Head of caudate nucleus (tissue), 42 donors: ENCODE data around the gene SERPING1.

Experiments used
- DNase-seq, 42 donors: peaks; one replicate each; pipeline versions ENCODE4 v3.0.0 to v3.0.0-alpha.2; 2020 to 2021; ENCODE audit warnings: mixed read lengths in 7 of 42
- intact Hi-C: fragments of 100-400 bp; cut with DNase I; formaldehyde crosslinking; loops from one replicate; pipeline ENCODE4 v1.15.0; 2022

SERPING1 gene

DNA sequence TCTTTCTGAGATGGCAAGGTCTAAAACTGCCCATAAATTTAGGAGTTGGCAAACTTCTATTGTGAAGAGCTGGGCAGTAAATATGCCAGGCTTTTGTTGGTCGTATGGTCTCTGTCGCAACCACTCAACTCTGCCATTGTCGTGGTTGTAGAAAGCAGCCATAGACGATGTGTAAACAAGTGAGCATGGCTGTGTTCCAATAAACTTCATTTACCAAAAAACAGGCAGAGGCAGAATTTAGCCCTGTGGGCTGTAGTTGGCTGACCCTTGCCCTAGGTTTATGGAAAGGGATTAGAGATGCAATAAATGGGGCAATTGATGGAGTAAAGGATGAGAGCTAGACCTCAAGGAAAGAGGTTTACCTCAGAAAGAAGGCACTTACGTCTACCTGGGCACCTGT is 34.6 kb downstream of the SERPING1 start:
- DNase-seq, result no peak
- intact Hi-C loops, result no loop called here

DNA sequence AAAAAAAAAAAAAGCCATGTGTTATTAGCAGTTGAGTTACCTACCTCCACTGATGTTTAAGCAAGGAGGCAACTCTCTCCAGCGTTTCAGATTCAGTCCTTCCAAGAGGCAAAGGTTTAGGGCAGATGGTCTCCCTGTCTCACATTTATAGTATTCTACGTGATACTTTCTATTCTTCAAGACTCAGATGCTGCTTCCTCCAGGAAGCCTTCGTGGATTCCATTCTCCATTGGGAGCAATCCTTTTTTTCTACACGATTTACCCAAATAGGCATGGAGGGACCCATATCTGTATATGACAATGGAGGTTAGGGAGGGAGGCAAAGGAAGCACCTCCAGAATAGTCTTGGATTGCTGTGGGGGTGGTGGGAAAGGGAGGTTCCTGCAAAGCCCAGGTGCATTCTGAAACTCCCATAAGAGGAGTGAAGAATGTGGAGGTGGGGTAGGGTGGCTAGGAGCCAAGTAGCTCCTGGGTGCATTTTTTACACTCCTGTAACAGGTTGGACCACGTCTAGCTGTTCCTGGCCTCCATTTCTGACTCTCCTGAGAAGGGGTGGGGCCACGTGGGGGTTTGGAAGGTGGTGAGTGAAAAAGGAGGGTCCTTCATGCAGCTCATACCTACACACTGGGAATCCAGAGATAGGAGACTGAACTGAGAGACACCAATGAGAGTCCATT is 36.0 kb downstream of the SERPING1 start:
- intact Hi-C loops, result no loop called here

DNA sequence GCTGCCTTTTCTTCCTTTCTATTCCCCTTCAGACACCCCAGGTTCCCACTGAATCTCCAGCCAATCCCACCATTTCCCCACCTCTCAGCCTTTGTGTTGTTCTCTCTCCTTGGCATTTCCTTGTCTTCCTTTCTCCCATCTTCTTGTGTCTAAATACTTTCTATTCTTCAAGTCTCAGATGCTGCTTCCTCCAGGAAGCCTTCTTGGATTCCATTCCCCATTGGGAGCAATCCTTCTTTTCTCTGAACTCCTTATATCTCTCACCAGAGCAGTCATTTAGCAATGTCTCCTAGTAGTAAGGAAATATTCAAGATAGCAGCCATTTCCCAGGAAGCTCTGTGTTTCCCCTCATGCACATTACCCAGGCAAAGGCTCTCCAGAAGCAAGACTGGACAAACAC is 36.8 kb downstream of the SERPING1 start:
- intact Hi-C loops, result no loop called here

More for the DNA sequence above, 36.0 kb downstream of the SERPING1 start:
- DNase-seq, result no peak

DNA sequence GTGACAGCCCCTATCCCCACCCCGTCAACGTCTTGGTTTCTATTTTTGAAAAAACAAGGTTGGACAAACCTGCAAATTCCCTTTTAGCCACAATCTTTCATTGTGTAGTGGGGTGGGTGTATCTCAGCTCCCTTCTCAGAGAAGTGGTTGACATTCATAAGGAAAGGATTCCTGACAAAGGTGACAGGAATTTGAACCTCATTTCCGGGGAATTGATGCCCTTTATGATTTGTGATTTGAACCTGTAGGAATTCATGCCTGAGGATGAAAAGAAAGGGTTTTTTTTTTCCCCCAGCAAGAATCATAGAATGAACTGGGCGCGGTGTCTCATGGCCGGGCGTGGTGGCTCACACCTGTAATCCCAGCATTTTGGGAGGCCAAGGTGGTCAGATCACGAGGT is 37.8 kb downstream of the SERPING1 start:
- DNase-seq, result no peak
- intact Hi-C loops, result no loop called here

More for the DNA sequence above, 36.8 kb downstream of the SERPING1 start:
- no peak for DNase-seq

DNA sequence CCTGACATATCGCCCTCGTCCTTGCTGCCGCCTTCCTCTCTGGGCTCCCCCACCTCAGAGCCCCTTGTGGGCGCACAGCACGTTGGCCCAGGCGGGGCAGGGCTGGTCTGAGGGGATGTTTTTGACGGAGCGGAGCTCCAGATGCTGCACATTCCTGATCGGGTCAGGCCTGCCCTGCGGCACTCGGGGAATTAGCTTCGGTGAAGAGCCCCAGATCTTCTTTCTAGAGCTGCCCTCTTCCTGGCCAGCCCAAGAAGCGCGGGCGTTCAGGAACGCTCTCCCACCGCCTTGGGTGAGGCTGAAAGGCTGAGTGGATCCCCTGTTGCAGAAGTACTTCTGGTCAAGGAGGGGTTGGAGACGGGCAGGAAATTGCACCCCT is 40.1 kb downstream of the SERPING1 start:
- intact Hi-C loops, result no loop called here
- DNase-seq, result peak in 1 of 42 donors; percentile 29

DNA sequence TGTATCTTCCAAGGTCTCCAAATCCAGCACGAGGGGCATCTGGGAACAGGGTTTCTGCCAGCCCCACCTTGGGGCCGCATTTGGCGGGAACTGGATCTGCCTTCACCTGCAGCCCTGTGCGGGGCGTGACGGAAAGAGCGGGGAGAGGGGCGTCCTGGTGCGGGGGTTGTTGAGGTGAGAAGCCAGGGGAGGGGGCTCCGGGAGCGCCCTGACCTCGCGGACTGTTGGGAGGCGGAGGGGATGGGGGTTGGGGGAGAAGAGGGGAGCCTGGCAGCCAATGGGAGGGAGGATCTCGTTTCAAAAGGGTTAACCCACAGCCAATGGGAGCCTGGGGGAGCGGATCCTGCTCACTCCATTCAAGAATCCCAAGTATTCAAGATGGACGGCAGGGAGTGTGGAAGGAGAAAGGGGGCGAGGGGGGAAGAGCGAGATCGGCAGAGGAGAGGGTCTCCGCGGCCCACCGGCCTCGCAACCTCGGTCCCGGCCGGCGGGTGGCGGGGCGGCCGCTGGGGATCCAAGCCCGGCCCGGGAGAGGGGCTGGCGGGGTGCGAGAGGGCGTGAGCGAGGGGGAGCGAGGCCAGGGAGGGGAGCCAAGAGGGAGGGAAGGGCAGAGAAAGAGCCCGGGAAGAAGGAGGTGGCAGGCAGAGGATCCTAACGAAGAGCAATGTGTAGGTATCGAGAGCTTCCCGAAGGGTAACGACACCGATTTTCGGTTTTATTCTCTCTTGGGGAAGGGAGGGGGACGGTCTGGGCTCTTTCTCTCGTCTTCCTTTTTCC is 40.7 kb downstream of the SERPING1 start:
- peak; percentile 45 to 92 (median 77) for DNase-seq
- intact Hi-C loops, result no loop called here

DNA sequence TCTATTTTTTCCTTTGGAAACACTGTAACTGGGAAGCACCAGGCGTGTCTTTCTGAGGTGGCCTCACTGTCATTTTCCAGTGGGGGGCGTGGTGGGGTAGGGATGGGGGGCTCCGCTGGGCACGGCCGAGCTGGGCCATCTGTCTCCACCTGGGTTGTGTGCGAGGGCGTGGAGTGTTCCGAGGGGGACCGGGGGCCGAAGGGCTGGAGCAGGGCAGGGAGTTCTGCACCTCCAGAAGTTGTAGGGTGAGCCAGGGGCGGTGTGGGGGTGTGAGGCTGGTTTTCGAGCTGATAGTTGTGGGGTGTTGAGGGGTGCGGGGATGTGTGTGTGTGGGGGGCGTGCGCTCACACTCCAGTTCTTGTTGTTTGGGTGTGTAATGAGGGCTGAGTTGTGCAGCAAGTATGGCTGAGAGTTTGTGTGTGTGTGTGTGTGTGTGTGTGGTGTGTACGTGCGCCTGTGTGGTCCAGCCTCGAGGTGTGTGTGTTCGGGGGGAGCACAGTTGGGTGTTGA is 41.4 kb downstream of the SERPING1 start:
- intact Hi-C loops, result no loop called here
- peak in 2 of 42 donors; percentile 31 to 36 for DNase-seq

DNA sequence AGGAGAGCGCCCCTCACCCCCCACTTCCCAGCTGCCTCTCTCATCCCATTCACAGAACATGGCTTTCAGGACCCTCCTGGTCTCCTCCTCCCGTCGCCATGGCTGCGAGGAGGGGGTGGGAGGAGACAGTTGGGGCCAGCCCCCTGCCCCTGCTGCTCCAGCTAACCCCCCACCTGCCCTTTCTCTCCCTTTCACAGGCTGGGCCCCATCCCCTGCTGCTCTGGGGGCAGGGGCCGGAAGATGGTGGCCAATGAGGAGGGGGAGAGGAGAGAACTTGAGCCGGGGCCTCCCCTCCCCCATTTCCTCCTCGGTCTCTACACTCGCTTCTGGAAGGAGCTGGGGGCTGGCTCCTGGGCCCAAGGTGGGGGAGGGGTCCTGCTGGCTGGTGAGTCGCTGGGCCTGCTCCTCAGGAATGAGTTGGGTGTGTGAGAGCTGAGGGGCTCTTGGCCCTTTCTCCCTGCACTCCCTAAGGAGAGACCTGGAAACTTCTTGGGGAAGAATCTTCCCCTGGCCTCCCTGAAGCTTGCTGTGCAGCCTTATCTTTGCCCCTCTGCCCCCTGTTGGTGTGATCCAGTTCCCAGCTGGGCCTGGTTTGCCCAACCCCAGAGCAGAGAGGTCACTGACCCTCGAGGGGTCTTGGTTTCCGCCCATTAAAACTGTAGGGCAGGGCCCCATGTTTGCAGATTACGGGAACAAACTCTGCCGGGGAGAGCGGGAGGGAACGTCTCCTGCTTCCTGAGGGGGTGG is 42.0 kb downstream of the SERPING1 start:
- intact Hi-C loops, result loop anchor here (10.0 kb wide), 1 partner anchor 105 kb away; the partner anchor contains the start of genes SMTNL1 and TIMM10
- DNase-seq, result no peak

DNA sequence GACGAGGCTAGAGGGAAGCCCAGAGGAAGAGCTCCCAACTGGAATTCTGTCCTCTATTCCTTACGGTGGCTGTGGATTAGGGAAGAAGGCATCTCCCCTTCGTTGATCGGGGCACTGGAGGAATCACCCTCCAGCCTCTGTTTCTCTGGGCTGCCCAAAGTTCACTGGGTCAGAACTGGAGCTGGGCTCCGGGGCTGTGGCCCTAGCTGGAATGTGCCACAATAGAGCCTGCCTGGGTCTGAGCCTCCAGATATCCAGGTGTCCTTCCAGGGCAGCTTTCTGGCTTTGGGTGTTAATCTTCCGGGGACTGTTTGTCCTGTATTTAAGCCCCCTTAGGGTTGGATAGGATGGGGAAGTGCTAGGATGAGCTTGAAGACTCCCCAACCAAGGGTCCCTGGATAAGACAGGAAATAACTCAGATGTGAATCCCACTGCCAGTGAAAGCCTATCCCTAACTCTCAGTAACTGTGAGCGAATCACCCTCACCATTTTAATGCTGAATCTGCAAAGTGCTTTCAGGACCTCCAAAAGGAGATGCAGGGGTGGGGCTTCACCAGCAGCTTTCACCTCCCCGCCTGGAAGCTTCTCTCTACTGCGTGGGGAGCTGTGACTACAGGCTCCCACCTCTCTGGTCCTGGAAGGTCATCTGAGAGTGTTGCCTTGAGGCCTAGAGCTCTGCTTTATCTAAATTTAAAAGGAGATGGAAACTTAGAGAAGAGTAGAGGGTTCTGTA is 42.7 kb downstream of the SERPING1 start:
- intact Hi-C loops, result loop anchor here (10.0 kb wide), 1 partner anchor 105 kb away; the partner anchor contains the start of genes SMTNL1 and TIMM10
- no peak for DNase-seq

DNA sequence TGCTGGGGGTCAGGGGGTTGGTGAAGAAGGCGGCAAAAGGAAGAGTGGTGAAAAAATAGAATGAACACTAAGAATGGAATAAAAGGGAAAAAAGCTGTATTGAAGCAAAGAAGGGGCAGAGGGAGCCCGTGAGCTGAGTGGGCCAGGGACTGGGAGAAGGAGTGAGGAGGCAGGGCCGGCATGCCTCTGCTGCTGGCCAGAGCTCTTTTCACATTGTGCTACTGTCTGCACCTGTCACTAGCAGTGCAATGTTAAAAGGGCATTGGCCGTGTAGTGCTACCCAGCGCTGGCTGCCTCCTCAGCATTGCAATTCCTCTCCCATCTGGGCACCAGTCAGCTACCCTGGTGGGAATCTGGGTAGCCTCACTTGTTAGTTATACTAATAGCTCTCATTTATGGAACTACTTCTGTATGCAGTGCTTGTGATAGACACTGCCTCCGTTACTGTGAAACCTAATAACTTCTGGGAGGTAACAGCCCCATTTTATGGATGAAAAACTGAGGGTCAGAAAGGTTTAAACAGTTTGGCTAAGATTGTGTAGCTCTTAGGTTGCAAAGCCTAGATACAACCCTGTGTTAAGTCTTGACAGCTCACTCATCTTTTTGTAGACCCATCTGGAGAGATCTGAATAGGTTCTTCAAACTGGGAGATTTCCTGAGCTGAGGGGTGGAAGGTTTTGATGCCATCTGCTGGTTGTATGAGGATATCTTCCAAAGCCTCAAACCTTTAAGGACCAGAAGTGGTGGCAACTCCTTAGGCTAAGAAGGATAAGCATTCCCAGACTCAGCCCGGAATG is 43.7 kb downstream of the SERPING1 start:
- intact Hi-C loops, result loop anchor here (10.0 kb wide), 1 partner anchor 106 kb away; the partner anchor contains the start of genes SMTNL1 and TIMM10
- peak in 22 of 42 donors; percentile 33 to 72 (median 52) for DNase-seq

DNA sequence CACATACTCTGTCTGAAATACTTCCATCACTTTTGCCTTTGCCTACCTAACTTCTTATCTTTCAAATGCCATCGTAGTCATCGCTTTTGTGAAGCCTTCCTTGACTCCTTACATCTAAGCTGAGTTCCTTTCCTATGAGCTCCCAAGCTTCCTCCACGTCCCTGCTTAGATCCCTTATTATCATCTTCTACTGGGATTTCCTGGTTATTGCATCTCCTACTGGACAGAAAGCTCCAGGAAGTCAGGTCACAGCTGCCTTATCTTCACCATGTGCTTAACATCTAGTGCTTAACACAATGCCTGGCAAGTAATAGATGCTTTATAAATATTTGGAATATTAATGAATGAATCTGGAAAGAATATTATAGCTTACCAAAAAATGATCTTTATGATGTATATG is 46.3 kb downstream of the SERPING1 start:
- no peak for DNase-seq
- intact Hi-C loops, result loop anchor here (10.0 kb wide), 1 partner anchor 109 kb away; the partner anchor contains the start of genes SMTNL1 and TIMM10

DNA sequence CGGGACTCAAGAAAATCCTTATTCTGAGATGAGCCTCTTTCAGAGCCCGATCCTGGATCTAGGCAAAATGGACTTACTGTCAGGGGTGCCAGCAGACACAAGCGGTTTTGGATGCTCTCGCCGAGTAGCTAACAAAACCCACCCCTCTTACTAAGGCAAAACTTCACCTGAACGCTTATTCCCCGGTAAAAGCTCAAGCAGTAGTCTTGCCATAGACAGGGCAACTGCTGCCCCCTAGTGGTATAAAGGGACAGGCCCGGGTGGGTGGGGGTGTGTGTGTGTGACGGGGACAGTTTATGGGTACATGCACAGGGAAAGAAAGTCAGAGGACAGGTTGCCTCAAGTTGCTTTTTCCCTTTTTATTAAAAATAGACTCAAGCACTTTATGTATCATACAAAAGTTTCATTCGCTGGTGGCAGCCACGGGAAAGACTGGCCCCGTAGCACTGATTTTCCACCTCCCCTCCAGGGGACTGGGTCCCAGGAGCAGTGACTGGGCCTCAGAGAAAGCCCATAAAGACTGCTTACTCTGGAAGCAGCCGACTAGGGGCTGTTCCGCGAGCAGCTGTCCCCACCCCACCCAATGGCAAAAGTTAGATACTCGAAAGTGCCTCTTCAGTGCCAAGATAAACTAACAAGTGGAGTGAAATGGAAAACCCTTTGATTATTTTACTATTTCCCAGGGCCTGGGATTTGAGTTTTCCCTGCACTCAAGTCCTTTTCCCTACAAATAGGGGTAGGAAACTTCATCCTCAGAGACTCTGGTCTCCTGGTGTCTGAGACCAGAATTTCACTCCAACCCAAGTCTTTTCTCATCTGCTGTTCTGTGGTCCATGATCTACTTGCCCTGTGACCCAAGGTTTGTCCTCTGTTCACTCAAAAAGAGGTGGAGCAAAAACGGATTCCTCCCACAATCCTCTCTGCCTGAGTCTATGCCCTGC is 47.5 kb downstream of the SERPING1 start:
- intact Hi-C loops, result loop anchor here (5.0 to 10.0 kb wide), 3 partner anchors 78 to 308 kb away; partner anchors contain the start of genes P2RX3, SMTNL1, SSRP1 and TIMM10
- DNase-seq, result peak; percentile 73 to 95 (median 87)

DNA sequence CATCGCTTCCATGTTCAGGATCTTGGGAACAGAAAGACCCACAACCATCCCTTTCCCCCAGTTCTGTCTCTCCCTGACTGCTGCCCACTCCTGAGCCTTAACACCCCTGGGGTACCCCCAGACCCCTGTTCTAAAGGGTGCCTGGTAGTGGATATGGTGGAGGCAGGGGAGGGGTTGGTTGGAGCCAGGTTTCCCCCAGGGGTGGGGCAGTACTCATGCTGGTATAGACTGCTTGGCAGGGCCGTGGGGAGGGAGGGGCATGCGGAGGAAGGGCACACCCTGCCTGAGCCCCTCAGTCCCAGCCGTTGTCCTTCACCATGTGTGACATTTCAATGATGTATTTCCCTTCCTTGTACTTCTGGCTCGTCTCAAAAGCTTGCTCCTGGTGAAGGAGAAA is 48.2 kb downstream of the SERPING1 start:
- intact Hi-C loops, result loop anchor here (5.0 to 10.0 kb wide), 3 partner anchors 78 to 308 kb away; partner anchors contain the start of genes P2RX3, SMTNL1, SSRP1 and TIMM10
- no peak for DNase-seq

DNA sequence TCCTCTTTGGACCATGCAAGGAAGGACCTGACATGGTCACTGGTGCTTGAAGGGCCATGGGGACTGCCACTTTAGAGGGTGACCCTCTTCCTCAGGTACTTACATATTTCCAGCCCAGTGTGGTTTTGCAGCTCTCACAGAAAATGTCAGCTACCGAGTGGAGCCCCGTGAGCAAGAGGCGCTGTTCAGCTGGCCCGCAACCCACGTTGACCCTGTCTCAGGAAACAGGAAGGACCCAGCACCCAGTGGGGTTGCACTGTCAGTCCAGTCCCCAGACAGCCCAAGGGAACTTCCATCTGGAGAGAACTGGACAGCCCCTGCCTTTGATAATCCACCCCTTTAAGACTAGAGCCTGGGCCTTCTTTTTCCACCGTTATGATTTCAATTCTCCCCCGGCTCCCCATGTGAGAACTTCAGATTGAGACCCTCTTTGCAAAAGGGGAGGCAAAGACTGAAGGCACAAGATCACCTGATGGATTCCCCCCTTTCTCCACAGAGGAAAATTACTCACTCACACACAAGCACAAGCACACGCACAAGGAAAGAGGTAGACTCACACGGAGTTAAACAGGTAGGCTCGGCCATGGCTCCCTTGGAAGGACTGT is 48.8 kb downstream of the SERPING1 start:
- DNase-seq, result peak in 1 of 42 donors; percentile 41
- intact Hi-C loops, result loop anchor here (5.0 to 10.0 kb wide), 3 partner anchors 79 to 309 kb away; partner anchors contain the start of genes P2RX3, SMTNL1, SSRP1 and TIMM10

DNA sequence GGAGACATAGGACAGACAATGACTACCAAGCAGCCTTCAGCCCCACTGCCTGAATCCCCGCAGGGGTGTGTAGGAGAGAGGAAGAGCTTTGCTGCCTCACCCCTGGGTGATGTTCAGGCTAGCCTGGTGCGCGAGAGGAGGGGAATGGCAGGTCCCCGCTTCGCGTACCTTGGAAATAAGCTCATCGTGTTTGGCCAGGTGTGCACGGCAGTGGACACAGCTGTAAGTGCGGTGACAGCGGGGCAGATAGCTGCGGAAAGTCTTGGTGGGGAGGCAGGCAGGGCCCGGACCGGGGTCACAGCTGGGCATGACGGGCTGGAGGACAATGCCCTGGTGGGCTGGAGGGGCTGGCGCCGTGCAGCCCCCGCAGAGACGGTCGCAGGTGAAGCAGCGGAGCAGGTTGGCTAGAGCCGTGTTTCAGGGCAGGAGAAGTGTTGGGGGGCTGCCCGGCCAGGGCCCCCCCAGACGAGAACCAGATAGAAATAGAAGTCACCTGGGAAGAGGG is 49.4 kb downstream of the SERPING1 start:
- DNase-seq, result peak in 1 of 42 donors; percentile 42
- intact Hi-C loops, result loop anchor here (5.0 to 10.0 kb wide), 3 partner anchors 80 to 310 kb away; partner anchors contain the start of genes P2RX3, SMTNL1, SSRP1 and TIMM10
